ENCODE data around the gene FXYD2. TPM values are rescaled to one million over a fixed set of nuclear protein-coding genes. Genes with fewer than 3 reads are reported as not detected.

The FXYD2 gene
- total RNA-seq, 1 experiment from 2014 or later = not detected

DNA sequence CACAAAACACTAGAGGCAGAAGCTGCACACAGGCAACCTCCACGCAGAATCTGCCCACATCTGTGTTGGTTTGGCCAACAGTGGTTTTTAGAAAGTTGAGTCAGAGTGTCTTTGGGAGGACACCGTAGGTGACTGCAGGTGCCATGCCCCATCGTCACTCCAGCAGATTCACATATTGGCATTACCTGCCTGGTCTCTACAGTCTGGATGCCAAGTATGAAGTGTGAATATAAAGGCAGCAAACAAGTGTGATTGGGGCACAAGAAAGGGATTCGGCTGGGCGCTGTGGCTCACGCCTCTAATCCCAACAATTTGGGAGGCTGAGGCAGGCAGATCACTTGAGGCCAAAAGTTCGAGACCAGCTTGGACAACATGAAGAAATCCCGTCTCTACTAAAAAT lies 11.0 kb upstream of the FXYD2 start:
- DNase-seq (ENCODE audit: low spot score) = no peak

GRCh38 chr11:117834838-117835443 lies 10.4 kb upstream of the FXYD2 start:
- no peak for DNase-seq (ENCODE audit: low spot score)

GRCh38 chr11:117834068-117834810 lies 9.7 kb upstream of the FXYD2 start:
- no peak for DNase-seq (ENCODE audit: low spot score)

GRCh38 chr11:117833401-117833891 lies 8.9 kb upstream of the FXYD2 start:
- peak; percentile 25 for DNase-seq (ENCODE audit: low spot score)

DNA sequence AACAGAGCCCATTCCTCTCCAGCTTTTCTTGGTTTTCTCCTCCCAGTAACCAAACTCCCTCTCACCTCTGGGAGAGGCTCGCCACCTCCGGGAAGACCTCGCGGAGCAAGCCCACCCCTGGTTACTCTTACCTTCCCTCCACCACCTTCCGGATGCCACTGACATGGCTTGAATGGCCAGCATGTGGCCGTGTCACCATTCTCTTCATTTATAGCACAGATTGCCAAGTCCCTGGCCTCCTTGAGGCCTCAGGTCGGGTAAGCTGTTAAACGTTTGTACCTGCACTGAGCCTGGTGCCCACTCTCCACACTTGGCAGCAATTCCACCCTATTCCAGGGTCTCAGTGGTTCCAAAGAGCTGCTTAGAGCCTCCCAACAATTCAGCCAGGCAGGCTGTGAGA lies 8.0 kb upstream of the FXYD2 start:
- no peak for DNase-seq (ENCODE audit: low spot score)

- no peak for DNase-seq (ENCODE audit: low spot score)
These were observed 7.3 kb upstream of the FXYD2 start for GRCh38 chr11:117831661-117832415.

GRCh38 chr11:117830674-117831351 lies 6.3 kb upstream of the FXYD2 start:
- no peak for DNase-seq (ENCODE audit: low spot score)

DNA sequence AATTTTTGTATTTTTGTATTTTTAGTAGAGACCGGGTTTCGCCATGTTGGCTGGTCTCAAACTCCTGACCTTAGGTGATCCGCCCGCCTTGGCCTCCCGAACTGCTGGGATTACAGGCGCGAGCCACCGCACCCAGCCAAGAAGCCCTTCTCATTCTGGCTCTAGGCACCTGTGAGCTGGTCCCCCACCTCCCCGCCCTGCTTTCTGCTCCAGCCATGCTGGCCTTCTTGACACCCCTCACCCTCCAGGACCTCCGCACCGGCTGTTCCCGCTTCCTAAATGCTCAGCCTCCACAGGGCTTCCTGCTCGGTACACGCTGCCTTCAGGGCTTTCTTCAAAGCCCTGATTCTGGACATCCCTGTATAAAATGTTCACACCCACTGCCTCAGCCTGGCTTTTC lies 5.5 kb upstream of the FXYD2 start:
- no peak for DNase-seq (ENCODE audit: low spot score)

DNA sequence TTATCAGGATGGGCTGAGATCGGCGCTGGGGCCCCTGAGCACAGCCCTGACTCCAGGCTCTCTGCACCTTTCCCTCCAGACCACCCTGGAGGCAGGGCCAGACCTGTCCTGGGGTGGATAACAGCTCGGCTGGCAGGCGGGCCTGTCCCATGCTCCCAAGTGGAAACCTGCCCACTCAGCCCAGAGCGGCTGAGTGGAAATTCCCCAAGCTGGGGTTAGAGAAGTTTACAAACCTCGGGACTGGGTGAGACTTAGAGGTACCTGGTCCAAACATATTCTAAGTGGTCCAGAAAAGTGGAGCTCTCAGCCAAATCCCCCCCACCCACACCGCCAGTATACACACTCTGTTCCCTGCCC lies 4.8 kb upstream of the FXYD2 start:
- DNase-seq (ENCODE audit: low spot score) = no peak

DNA sequence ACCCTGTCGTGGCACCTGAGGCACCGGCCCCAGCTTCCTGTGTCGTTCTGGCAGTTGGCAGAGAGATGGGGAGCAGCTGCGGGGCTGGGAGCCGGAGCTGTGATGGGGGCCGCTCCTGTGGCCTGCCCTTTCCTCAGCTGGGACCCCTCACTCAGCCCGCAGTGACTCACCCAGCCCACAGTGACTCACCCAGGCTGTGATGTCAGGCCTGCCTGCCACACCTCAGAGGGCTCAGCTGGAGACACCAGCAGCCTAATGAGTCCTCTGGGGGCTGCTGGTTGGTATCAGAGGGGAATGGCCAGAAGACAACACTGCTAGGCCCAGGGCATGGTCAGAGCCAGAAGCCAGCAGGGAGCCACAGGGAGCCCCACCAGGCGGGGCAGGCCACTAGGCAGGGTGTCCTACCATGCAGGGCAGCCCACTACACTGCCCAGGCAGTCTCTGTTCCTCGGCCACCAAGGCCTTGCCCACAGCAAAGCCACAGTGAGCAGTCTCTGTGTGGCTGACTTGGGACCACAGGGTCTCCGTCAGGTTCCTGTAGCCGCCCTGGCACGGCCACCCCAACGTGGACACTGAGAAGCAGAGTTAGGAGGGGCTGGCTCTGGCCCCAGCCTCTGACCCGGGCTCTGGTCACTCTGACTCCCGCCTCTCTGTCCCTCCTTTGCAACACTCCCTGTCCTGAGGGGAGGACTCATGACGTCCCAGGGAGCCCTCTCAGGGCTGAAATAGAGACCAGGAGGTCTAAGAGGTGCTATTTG lies 4.2 kb upstream of the FXYD2 start:
- DNase-seq (ENCODE audit: low spot score) = peak; percentile 70

- no peak for DNase-seq (ENCODE audit: low spot score)
These were observed 3.3 kb upstream of the FXYD2 start for GRCh38 chr11:117827521-117828511.

- no peak for DNase-seq (ENCODE audit: low spot score)
These were observed 2.3 kb upstream of the FXYD2 start for GRCh38 chr11:117826832-117827231.

DNA sequence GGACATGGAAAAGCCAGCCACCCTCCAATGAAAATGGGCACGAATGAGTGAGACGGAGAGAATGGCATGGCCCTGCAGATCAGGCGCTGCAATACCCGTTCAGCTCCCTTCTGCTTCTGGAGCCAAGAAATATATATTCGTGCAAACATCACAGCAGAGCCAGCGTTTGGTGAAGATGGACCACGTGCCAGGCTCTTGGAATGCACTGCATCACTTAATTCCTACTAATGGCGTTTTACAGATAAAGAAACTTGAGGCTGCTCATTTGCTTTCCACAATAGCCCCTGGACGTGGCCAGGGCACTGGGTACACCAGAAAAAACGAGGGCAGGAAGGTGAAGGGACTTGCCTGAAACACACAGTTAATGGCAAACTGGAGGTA lies 1.6 kb upstream of the FXYD2 start:
- no peak for DNase-seq (ENCODE audit: low spot score)

- DNase-seq (ENCODE audit: low spot score) = no peak
These were observed 1.1 kb upstream of the FXYD2 start for GRCh38 chr11:117825538-117826189.

DNA sequence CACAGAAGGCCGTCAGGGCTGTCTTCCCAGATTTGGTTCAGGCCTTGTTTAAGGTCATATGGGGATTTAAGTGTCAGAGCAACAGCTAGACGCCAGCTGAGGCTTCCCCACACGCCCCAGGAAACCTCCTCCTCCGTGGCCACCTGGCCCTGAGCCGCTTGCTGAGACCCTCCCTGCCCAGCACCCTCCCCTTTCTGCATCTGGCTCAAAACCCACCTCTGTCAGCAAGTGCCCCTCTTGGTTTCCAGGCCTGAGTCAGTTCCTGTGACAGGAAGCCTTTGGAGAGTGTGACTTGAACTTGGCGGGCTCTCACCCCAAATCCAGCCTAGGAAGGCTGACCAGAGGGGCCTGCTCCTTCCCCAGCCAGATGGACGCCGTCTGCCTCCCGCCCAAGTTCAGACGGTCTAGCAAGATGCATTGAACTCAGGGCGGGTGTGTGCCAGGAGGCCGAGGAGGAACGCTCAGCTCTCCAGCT lies 561 bp downstream of the FXYD2 start:
- DNase-seq (ENCODE audit: low spot score) = no peak

- DNase-seq (ENCODE audit: low spot score) = no peak
These were observed 1.1 kb downstream of the FXYD2 start for GRCh38 chr11:117823294-117823945.

- DNase-seq (ENCODE audit: low spot score) = peak; percentile 46
These were observed 2.2 kb downstream of the FXYD2 start for GRCh38 chr11:117822074-117823033.

DNA sequence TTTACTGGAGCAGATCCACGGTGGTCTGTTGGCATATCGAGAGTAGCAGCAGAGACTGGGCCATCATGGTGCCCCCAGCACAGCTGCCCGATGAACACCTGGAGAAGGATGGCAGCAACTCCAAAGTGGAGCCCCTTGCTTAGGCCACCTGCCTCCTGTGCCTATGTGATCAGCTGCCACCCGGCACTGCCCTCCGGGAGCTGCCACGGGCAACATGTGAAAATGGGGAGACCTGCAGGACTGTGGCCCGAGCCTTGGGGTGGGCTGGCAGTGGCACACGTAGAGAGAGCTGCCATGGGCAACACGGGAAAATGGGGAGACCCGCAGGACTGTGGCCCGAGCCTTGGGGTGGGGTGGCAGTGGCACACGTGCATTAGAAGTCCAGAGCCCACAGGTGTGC lies 3.1 kb downstream of the FXYD2 start:
- DNase-seq (ENCODE audit: low spot score) = no peak
